K562 (cell line): ENCODE results near the gene CDADC1. TPM values are rescaled to one million over a fixed set of nuclear protein-coding genes. Genes with fewer than 3 reads are reported as not detected.
A peak's percentile ranks its signal among the peaks of the same experiment; 100 is the strongest.

Experiments used
- CEBPG ChIP-seq, 3 experiments: fragments of 200-800 bp in 1 of 3; sonication (Bioruptor generic) in 1 of 3; sonication (generic) in 1 of 3; formaldehyde crosslinking in 1 of 3; IDR thresholded peaks in 2 of 3; conservative IDR thresholded peaks in 1 of 3; 2 replicates each; pipeline versions ENCODE4 v1.6.1 to v1.8.0; 2016 to 2022; ENCODE audit warnings: missing compliant biosample characterization in 2 of 3, missing genetic modification characterization in 2 of 3, mild to moderate bottlenecking in 1 of 3, missing genetic modification reagents in 1 of 3
- GATAD2A ChIP-seq: fragments of 450-650 bp; IDR thresholded peaks from 2 replicates; pipeline ENCODE4 v1.6.1; 2017
- L3MBTL2 ChIP-seq: fragments of 450-650 bp; IDR thresholded peaks from 2 replicates; pipeline ENCODE4 v1.6.1; 2016; ENCODE audit warnings: mild to moderate bottlenecking, moderate library complexity
- MGA ChIP-seq: fragments of 450-650 bp; IDR thresholded peaks from 2 replicates; pipeline ENCODE4 v1.6.1; 2016; ENCODE audit warnings: mild to moderate bottlenecking, moderate library complexity
- MYC ChIP-seq, 2 experiments: fragments of 250-450 bp in 1 of 2; sonication (Bioruptor Pico) in 1 of 2; IDR thresholded peaks; 2 replicates each; pipeline versions ENCODE4 v1.5.1 to v1.6.1; 2012 to 2021; ENCODE audit warnings: low read depth in 2 of 2, borderline replicate concordance in 1 of 2, improper control_type of control experiment in 1 of 2, low read length in 1 of 2, mild to moderate bottlenecking in 1 of 2, moderate library complexity in 1 of 2
- NCOA6 ChIP-seq: fragments of 450-650 bp; IDR thresholded peaks from 2 replicates; pipeline ENCODE4 v1.6.1; 2017; ENCODE audit warnings: mild to moderate bottlenecking
- TAL1 ChIP-seq: fragments of 450-650 bp; IDR thresholded peaks from 2 replicates; pipeline ENCODE4 v1.6.1; 2016; ENCODE audit warnings: mild to moderate bottlenecking
- YY1 ChIP-seq, 3 experiments: IDR thresholded peaks; 2 replicates each; pipeline ENCODE4 v1.6.1; 2011; ENCODE audit warnings: low read length in 2 of 3, mild to moderate bottlenecking in 2 of 3, moderate library complexity in 2 of 3, borderline replicate concordance in 1 of 3, control low read depth in 1 of 3, low read depth in 1 of 3; ENCODE audit not compliant: insufficient read depth in 3 of 3, insufficient replicate concordance in 2 of 3, control insufficient read depth in 1 of 3, insufficient read length in 1 of 3; ENCODE audit errors: extremely low read depth in 1 of 3
- ZFX ChIP-seq: sonication (generic); formaldehyde crosslinking; IDR thresholded peaks from 2 replicates; pipeline ENCODE4 v1.8.0; 2022; ENCODE audit warnings: mild to moderate bottlenecking, missing genetic modification reagents, moderate library complexity
- ZKSCAN1 ChIP-seq: fragments of 150-350 bp; IDR thresholded peaks from 2 replicates; pipeline ENCODE4 v1.6.1; 2016; ENCODE audit warnings: low read depth, low read length
- ZNF263 ChIP-seq: sonication (generic); formaldehyde crosslinking; IDR thresholded peaks from 2 replicates; pipeline ENCODE4 v1.8.0; 2022; ENCODE audit warnings: mild to moderate bottlenecking, missing genetic modification reagents, borderline replicate concordance
- polyA plus RNA-seq, 8 experiments: library from polyadenylated mRNA; depleted of rRNA in 4 of 8; stranded (reverse) in 5 of 8; unstranded in 3 of 8; fragments of >200 nt; fragmentation: Nextera tagmentation in 2 of 8; fragmentation: Illumina TruSeq in 1 of 8; extraction: Ambion mirVana in 2 of 8; extraction: Trizol in 1 of 8; gene quantifications; 2 replicates each; pipeline versions ENCODE4 v1.2.1 to v1.2.3, GENCODE V29; 2011 to 2014; ENCODE audit warnings: inconsistent platforms in 1 of 8, missing spikeins in 1 of 8
- total RNA-seq, 7 experiments: library from RNA; depleted of rRNA in 6 of 7; stranded (reverse); fragments of >200 nt in 6 of 7; fragmentation: Illumina TruSeq in 2 of 7; extraction: Trizol in 2 of 7; gene quantifications; 2 replicates each; pipeline versions ENCODE4 v1.2.1 to v1.2.3, GENCODE V29; 2011 to 2021; ENCODE audit warnings: low replicate concordance in 1 of 7
- TF ChIP-seq, protein P1 (sequence below): sonication (generic); formaldehyde crosslinking; IDR thresholded peaks from 2 replicates; pipeline ENCODE4 v1.4.0; 2020; ENCODE audit warnings: mild to moderate bottlenecking, missing genetic modification reagents

The CDADC1 gene
- total and polyA plus RNA-seq, 9 of the 15 experiments (the other 6 are each of a cell fraction or from before 2014, with no cell fraction given), result 4.1 to 11.8 (median 6.3) TPM

- TF ChIP-seq MGA (no peak), GATAD2A (no peak), MYC (IDR thresholded peaks at IDR 0.05; ENCODE audit: low read depth, low read length) (peak; percentile 43; the same call in 1 of the 2 replicates), MYC (CRISPR knock-in tag; IDR thresholded peaks at IDR 0.05; ENCODE audit: borderline replicate concordance, low read depth) (no peak), ZFX (CRISPR knock-in tag) (no peak), ZNF263 (no peak), CEBPG (CRISPR knock-in tag; IDR thresholded peaks at IDR 0.05) (no peak), CEBPG (tag; conservative IDR thresholded peaks at IDR 0.05 in 1 of 2, IDR thresholded peaks at IDR 0.05 in 1 of 2) (peak; percentile 29 to 58; a peak in 1 of 4 replicates), ZKSCAN1 (0 out of 2 replicates have a peak, but pooled peaks have one; percentile 54), NCOA6 (no peak), YY1 (IDR thresholded peaks at IDR 0.05; ENCODE audit: borderline replicate concordance in 1 of 3, control insufficient read depth in 1 of 3, extremely low read depth in 1 of 3, insufficient read depth in 3 of 3, insufficient read length in 1 of 3, insufficient replicate concordance in 2 of 3, low read depth in 1 of 3, low read length in 2 of 3) (peak in 1 of 3 experiments; percentile 68), L3MBTL2 (0 out of 2 replicates have a peak, but pooled peaks have one; percentile 16), TAL1 (no peak)
- TF ChIP-seq, protein P1, sequence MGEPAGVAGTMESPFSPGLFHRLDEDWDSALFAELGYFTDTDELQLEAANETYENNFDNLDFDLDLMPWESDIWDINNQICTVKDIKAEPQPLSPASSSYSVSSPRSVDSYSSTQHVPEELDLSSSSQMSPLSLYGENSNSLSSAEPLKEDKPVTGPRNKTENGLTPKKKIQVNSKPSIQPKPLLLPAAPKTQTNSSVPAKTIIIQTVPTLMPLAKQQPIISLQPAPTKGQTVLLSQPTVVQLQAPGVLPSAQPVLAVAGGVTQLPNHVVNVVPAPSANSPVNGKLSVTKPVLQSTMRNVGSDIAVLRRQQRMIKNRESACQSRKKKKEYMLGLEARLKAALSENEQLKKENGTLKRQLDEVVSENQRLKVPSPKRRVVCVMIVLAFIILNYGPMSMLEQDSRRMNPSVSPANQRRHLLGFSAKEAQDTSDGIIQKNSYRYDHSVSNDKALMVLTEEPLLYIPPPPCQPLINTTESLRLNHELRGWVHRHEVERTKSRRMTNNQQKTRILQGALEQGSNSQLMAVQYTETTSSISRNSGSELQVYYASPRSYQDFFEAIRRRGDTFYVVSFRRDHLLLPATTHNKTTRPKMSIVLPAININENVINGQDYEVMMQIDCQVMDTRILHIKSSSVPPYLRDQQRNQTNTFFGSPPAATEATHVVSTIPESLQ (CRISPR knock-in tag), result 0 out of 2 replicates have a peak, but pooled peaks have one; percentile 47
Measured at GRCh38 chr13:49246850-49247642, 679 bp upstream of the CDADC1 start (continued).
